Aorta (tissue), 5 donors: ENCODE measurements around the gene RPL22. TPM values are rescaled to one million over a fixed set of nuclear protein-coding genes. Genes with fewer than 3 reads are reported as not detected.
"Not testable (repeated sequence)": the region's sequence is repeated elsewhere in the genome, so short reads cannot be mapped to it uniquely, and the experiment has no call there.

Source experiments
- ATAC-seq: fragments of 200-7000 bp; cut with Tn5 transposase; one replicate; pipeline ENCODE4 v1.9.1; 2022; ENCODE audit warnings: moderate library complexity; ENCODE audit not compliant: low FRiP score
- DNase-seq, 2 donors: peaks; one replicate each; pipeline ENCODE4 v3.0.0-alpha.2; 2020
- H3K27ac ChIP-seq, 2 donors: one replicate each; pipeline ENCODE4 v1.5.1; 2013; ENCODE audit warnings: low read length in 2 of 2, mild to moderate bottlenecking in 2 of 2, moderate library complexity in 2 of 2, control low read depth in 1 of 2, inconsistent platforms in 1 of 2, low read depth in 1 of 2
- H3K27me3 ChIP-seq, 2 donors: one replicate each; pipeline ENCODE4 v1.6.1; 2013; ENCODE audit warnings: control low read depth in 1 of 2, low read length in 1 of 2, mild to moderate bottlenecking in 1 of 2, moderate library complexity in 1 of 2; ENCODE audit not compliant: insufficient read depth in 2 of 2, control insufficient read depth in 1 of 2
- H3K36me3 ChIP-seq, 2 donors: one replicate each; pipeline ENCODE4 v1.6.1; 2013; ENCODE audit warnings: control low read depth in 1 of 2, low read length in 1 of 2, mild to moderate bottlenecking in 1 of 2; ENCODE audit not compliant: insufficient read depth in 2 of 2, control insufficient read depth in 1 of 2
- H3K4me1 ChIP-seq, 2 donors: one replicate each; pipeline ENCODE4 v1.6.1; 2013; ENCODE audit warnings: low read length in 2 of 2, control low read depth in 1 of 2, mild to moderate bottlenecking in 1 of 2, moderate library complexity in 1 of 2; ENCODE audit not compliant: insufficient read depth in 2 of 2, control insufficient read depth in 1 of 2
- H3K4me3 ChIP-seq, 2 donors: one replicate each; pipeline ENCODE4 v1.5.1; 2013; ENCODE audit warnings: low read length in 2 of 2, control low read depth in 1 of 2, mild to moderate bottlenecking in 1 of 2
- H3K9me3 ChIP-seq: one replicate; pipeline ENCODE4 v1.6.1; 2013; ENCODE audit warnings: mild to moderate bottlenecking, low read length; ENCODE audit not compliant: control insufficient read depth
- WGBS, 2 donors: extraction: QIAGEN DNeasy Blood & Tissue Kit; methylation state at CpG; one replicate each; pipeline ENCODE4 v1.1.7; 2013; 5-methylcytosine and 5-hydroxymethylcytosine counted together
- intact Hi-C, 2 donors: fragments of 100-400 bp; cut with DNase I; formaldehyde crosslinking; loops; one replicate each; pipeline versions ENCODE4 v1.14.2 to v1.15.0; 2022
- polyA plus RNA-seq, 2 donors: library from polyadenylated mRNA; stranded (reverse); fragments of 200-250 nt; gene quantifications; one replicate each; pipeline ENCODE4 v1.2.3, GENCODE V29; 2013
- total RNA-seq, 2 donors: library from RNA; stranded (reverse); fragmentation: NEBNext Ultra II Directional; extraction: Animal tissue kit (Norgen Biotek cat#: 25700); gene quantifications; one replicate each; pipeline ENCODE4 v1.2.1, GENCODE V29; 2021
- donor health status: healthy with polysubstance abuse.
- donor health status: Bipolar disorder and iron deficiency.
- donor health status: DM: no; HTN: no; CAD: no.
- donor health status: DM: no; HTN: no; CAD: no.
- donor health status: DM: yes; HTN: yes; CAD: no.

The RPL22 gene
- total and polyA plus RNA-seq, 4 donors, result 309 to 547 (median 352) TPM

DNA sequence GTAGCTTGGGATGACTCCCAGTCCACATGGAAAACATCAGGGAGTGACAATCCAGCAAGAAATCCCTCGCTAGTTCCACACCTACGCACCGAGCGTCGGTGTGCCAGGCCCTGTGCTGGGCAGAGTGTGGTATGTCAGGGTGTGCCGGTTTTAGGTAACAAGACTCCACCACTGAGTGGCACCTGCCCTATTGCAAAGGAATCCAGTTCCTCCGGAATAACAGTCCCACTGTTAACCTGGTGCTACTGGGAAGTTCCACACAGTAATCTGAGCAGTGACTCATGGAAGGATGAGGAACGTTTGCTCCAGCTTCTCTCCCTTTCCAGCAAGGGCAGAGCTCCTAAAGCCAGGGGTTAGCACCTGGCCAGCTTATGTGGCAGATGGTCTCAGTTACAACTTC, 20.8 kb upstream of the RPL22 start:
- Histone ChIP-seq H3K4me3 (no peak overlapping the region), H3K36me3 (peaks cover 0 to 8% of the 10 kb centered on the region in 2 donors), H3K27me3 (no peaks in the 10 kb centered on the region), H3K27ac (no peak overlapping the region), H3K4me1 (no peaks in the 10 kb centered on the region), H3K9me3 (no peaks in the 10 kb centered on the region)
- intact Hi-C loops, result no loop called here
- ATAC-seq (no peak), DNase-seq (no peak)
- WGBS, 2 donors, result 85 to 86% methylated on average over 8 of the region's 8 CpGs

DNA sequence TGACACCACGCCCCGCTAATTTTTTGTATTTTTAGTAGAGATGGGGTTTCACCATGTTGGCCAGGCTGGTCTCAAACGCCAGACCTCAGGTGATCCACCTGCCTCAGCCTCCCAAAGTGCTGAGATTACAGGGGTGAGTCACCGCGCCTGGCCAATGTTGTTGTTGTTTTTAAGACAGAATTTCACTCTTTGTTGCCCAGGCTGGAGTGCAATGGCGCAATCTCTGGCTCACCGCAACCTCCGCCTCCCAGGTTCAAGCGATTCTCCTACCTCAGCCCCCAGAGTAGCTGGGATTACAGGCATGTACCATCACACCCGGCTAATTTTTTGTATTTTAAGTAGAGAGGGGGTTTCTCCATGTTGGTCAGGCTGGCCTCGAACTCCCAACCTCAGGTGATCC, 20.2 kb upstream of the RPL22 start:
- H3K36me3 ChIP-seq, H3K9me3 ChIP-seq: not testable (repeated sequence)

GRCh38 chr1:6218375-6219164, 19.2 kb upstream of the RPL22 start:
- Histone ChIP-seq H3K4me1 (no peaks in the 10 kb centered on the region), H3K27me3 (no peaks in the 10 kb centered on the region), H3K9me3 (no peaks in the 10 kb centered on the region), H3K36me3 (peaks cover 0 to 3% of the 10 kb centered on the region in 2 donors), H3K27ac (no peak overlapping the region), H3K4me3 (no peak overlapping the region)
- DNase-seq (no peak), ATAC-seq (no peak)
- 89% methylated on average over 16 of the region's 16 CpGs for WGBS, 2 donors
- intact Hi-C loops, result no loop called here

More for the DNA sequence above, 20.2 kb upstream of the RPL22 start:
- H3K4me1 ChIP-seq, ATAC-seq, H3K27ac ChIP-seq, DNase-seq, H3K27me3 ChIP-seq, intact Hi-C loops, H3K4me3 ChIP-seq: not testable (repeated sequence)
- WGBS, 2 donors, result 86 to 89% methylated on average over 11 of the region's 11 CpGs

DNA sequence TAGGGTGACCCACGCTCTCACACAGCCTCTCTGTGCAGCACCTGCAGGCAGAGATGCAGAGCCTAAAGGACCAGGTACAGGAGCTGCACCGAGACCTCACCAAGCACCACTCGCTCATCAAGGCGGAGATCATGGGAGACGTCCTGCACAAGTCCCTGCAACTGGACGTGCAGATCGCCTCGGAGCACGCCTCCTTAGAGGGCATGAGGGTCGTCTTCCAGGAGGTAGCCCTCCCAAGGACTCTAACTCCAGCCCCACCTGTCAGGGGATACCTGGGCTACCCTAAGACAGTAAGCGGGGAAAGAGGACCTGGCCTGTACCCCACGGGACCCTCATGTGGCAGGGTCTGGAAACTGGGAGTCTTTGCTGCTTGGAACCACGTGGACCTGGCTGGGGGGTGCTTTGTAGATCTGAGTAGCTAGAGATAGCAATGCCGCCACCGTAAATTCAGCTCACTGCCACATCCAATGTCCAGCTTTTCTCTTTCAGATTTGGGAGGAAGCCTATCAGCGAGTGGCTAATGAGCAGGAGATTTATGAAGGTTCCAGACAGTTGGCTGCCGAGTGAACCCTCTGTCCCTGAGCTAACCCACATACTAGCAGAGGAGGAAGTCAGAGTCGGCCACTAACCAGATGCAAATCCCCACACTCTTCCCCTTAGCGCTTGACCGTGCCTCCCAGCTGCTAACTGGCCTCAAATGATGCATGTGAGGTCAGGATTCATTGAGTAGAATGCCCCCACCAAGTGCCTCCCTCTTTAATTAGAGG, 13.0 kb upstream of the RPL22 start:
- Histone ChIP-seq H3K27ac (no peak overlapping the region), H3K4me1 (no peaks in the 10 kb centered on the region), H3K27me3 (no peaks in the 10 kb centered on the region), H3K4me3 (no peak overlapping the region), H3K36me3 (no peaks in the 10 kb centered on the region), H3K9me3 (no peaks in the 10 kb centered on the region)
- DNase-seq (no peak), ATAC-seq (no peak)
- 85 to 87% methylated on average over 20 of the region's 20 CpGs for WGBS, 2 donors
- intact Hi-C loops, result no loop called here

- Histone ChIP-seq H3K27ac (no peak overlapping the region), H3K4me3 (no peak overlapping the region), H3K27me3 (no peaks in the 10 kb centered on the region), H3K36me3 (no peaks in the 10 kb centered on the region), H3K4me1 (no peaks in the 10 kb centered on the region), H3K9me3 (no peaks in the 10 kb centered on the region)
- intact Hi-C loops, result no loop called here
- no peak for DNase-seq
- peak; percentile 9 for ATAC-seq
- WGBS, 2 donors, result 90 to 91% methylated on average over 14 to 16 of the region's 16 CpGs
Measured at GRCh38 chr1:6211731-6212130, 12.3 kb upstream of the RPL22 start.

GRCh38 chr1:6210591-6211355, 11.4 kb upstream of the RPL22 start:
- intact Hi-C loops, result no loop called here
- 94 to 96% methylated on average over 29 of the region's 29 CpGs for WGBS, 2 donors
- Histone ChIP-seq H3K4me1 (no peaks in the 10 kb centered on the region), H3K27ac (no peak overlapping the region), H3K27me3 (no peaks in the 10 kb centered on the region), H3K36me3 (no peaks in the 10 kb centered on the region), H3K9me3 (no peaks in the 10 kb centered on the region), H3K4me3 (no peak overlapping the region)
- no peak for ATAC-seq
- no peak for DNase-seq

- no peak overlapping the region for H3K4me3 ChIP-seq
- ATAC-seq (no peak), DNase-seq (no peak)
- H3K27me3 ChIP-seq, result no peaks in the 10 kb centered on the region
- H3K36me3 ChIP-seq, result no peaks in the 10 kb centered on the region
- 93 to 95% methylated on average over 16 to 17 of the region's 17 CpGs for WGBS, 2 donors
- no peaks in the 10 kb centered on the region for H3K4me1 ChIP-seq
- no peaks in the 10 kb centered on the region for H3K9me3 ChIP-seq
- intact Hi-C loops, result loop anchor here in 1 of 2 donors (10.0 kb wide), 1 partner anchor 215 kb away; the partner anchor contains the start of gene NPHP4
- no peak overlapping the region for H3K27ac ChIP-seq
Measured at GRCh38 chr1:6209661-6210580, 10.5 kb upstream of the RPL22 start.
